Liver (tissue), 9 donors: ENCODE data around the gene STRADA. TPM values are rescaled to one million over a fixed set of nuclear protein-coding genes. Genes with fewer than 3 reads are reported as not detected.

ENCODE experiments used
- DNase-seq: peaks from one replicate; pipeline ENCODE4 v3.0.0-alpha.2; 2017; ENCODE audit warnings: low spot score
- H3K27ac ChIP-seq, 2 donors: one replicate each; pipeline ENCODE4 v1.7.0; 2013; ENCODE audit warnings: inconsistent platforms in 2 of 2, low read length in 2 of 2, control low read depth in 1 of 2, low read depth in 1 of 2, mild to moderate bottlenecking in 1 of 2
- H3K27me3 ChIP-seq, 4 donors: one replicate each; pipeline versions ENCODE4 v1.6.1 to v1.7.0; 2013; ENCODE audit warnings: low read length in 3 of 4, inconsistent platforms in 1 of 4, mild to moderate bottlenecking in 1 of 4, moderate library complexity in 1 of 4; ENCODE audit not compliant: control insufficient read depth in 4 of 4, insufficient read depth in 4 of 4
- H3K36me3 ChIP-seq, 4 donors: one replicate each; pipeline versions ENCODE4 v1.6.1 to v1.7.0; 2013; ENCODE audit warnings: low read length in 3 of 4, mild to moderate bottlenecking in 3 of 4, low read depth in 1 of 4, moderate library complexity in 1 of 4; ENCODE audit not compliant: control insufficient read depth in 4 of 4, insufficient read depth in 3 of 4
- H3K4me1 ChIP-seq, 4 donors: one replicate each; pipeline versions ENCODE4 v1.6.1 to v1.7.0; 2013; ENCODE audit warnings: low read length in 3 of 4, mild to moderate bottlenecking in 3 of 4, moderate library complexity in 1 of 4; ENCODE audit not compliant: control insufficient read depth in 4 of 4, insufficient read depth in 4 of 4
- H3K4me3 ChIP-seq, 3 donors: one replicate each; pipeline versions ENCODE4 v1.6.1 to v1.7.0; 2013; ENCODE audit warnings: low read length in 3 of 3, control low read depth in 1 of 3, low read depth in 1 of 3, mild to moderate bottlenecking in 1 of 3
- H3K9ac ChIP-seq, 2 donors: one replicate each; pipeline ENCODE4 v1.7.0; 2013; ENCODE audit warnings: low read length in 2 of 2, mild to moderate bottlenecking in 2 of 2, moderate library complexity in 2 of 2, control low read depth in 1 of 2, low read depth in 1 of 2
- H3K9me3 ChIP-seq, 4 donors: one replicate each; pipeline versions ENCODE4 v1.6.1 to v1.7.0; 2013; ENCODE audit warnings: low read length in 3 of 4; ENCODE audit not compliant: control insufficient read depth in 4 of 4
- CTCF ChIP-seq: fragments of 150-350 bp; IDR thresholded peaks from 2 replicates; pipeline ENCODE4 v1.5.1; 2017; ENCODE audit warnings: improper control_type of control experiment, low read depth, low read length; ENCODE audit not compliant: missing input control
- FOXA2 ChIP-seq: IDR thresholded peaks from 2 replicates; pipeline ENCODE4 v1.6.1; 2016; ENCODE audit warnings: antibody characterized with exemption
- GABPA ChIP-seq, 2 donors: IDR thresholded peaks in 1 of 2; conservative IDR thresholded peaks in 1 of 2; 2 replicates each; pipeline ENCODE4 v1.6.1; 2016; ENCODE audit warnings: antibody characterized with exemption in 2 of 2, mild to moderate bottlenecking in 1 of 2, moderate library complexity in 1 of 2
- HNF4A ChIP-seq, 2 donors: conservative IDR thresholded peaks; 2 replicates each; pipeline ENCODE4 v1.6.1; 2016; ENCODE audit warnings: antibody characterized with exemption in 2 of 2, mild to moderate bottlenecking in 2 of 2
- JUND ChIP-seq, 2 donors: IDR thresholded peaks; 2 replicates each; pipeline ENCODE4 v1.6.1; 2016; ENCODE audit warnings: antibody characterized with exemption in 2 of 2
- RXRA ChIP-seq, 2 donors: IDR thresholded peaks; 2 replicates each; pipeline ENCODE4 v1.6.1; 2017 to 2018; ENCODE audit warnings: antibody characterized with exemption in 2 of 2, mild to moderate bottlenecking in 1 of 2
- SP1 ChIP-seq: IDR thresholded peaks from 2 replicates; pipeline ENCODE4 v1.6.1; 2018; ENCODE audit warnings: antibody characterized with exemption, mild to moderate bottlenecking
- TAF1 ChIP-seq: conservative IDR thresholded peaks from 2 replicates; pipeline ENCODE4 v1.6.1; 2016; ENCODE audit warnings: antibody characterized with exemption, mild to moderate bottlenecking
- YY1 ChIP-seq: IDR thresholded peaks from 2 replicates; pipeline ENCODE4 v1.6.1; 2016; ENCODE audit warnings: antibody characterized with exemption, mild to moderate bottlenecking
- WGBS: extraction: QIAGEN DNeasy Blood & Tissue Kit; methylation state at CpG from one replicate; pipeline ENCODE4 v1.1.7; 2013; 5-methylcytosine and 5-hydroxymethylcytosine counted together
- polyA plus RNA-seq, 2 donors: library from polyadenylated mRNA; stranded (reverse) in 1 of 2; unstranded in 1 of 2; fragments of 200-250 nt in 1 of 2; fragments of >200 nt in 1 of 2; fragmentation: Nextera tagmentation in 1 of 2; extraction: Ambion mirVana in 1 of 2; gene quantifications; one replicate each; pipeline versions ENCODE4 v1.2.1 to v1.2.3, GENCODE V29; 2013 to 2015
- total RNA-seq, 2 donors: library from RNA; depleted of rRNA; stranded (reverse); fragments of >200 nt; gene quantifications; one replicate each; pipeline ENCODE4 v1.2.3, GENCODE V29; 2014
- TF ChIP-seq, protein P1 (sequence below): IDR thresholded peaks from 2 replicates; pipeline ENCODE4 v1.6.1; 2016; ENCODE audit warnings: antibody characterized with exemption
- TF ChIP-seq, protein P2 (sequence below): IDR thresholded peaks from 2 replicates; pipeline ENCODE4 v1.6.1; 2016; ENCODE audit warnings: antibody characterized with exemption
- TF ChIP-seq, protein P3 (sequence below): IDR thresholded peaks from 2 replicates; pipeline ENCODE4 v1.6.1; 2016; ENCODE audit warnings: antibody characterized with exemption
- TF ChIP-seq, protein P4 (sequence below): IDR thresholded peaks from 2 replicates; pipeline ENCODE4 v1.6.1; 2016; ENCODE audit warnings: antibody characterized with exemption, mild to moderate bottlenecking
- donor health status: healthy.
- donor health status: healthy.
- donor health status: healthy.
- donor health status: healthy.
- donor health status: healthy.

Gene STRADA
- total and polyA plus RNA-seq, 4 donors = 7.7 to 17.9 (median 8.2) TPM

- 85% methylated on average over 15 of the region's 15 CpGs for WGBS
- no peak for DNase-seq
- H3K27me3 ChIP-seq = no peaks in the 10 kb centered on the region
- no peak overlapping the region for H3K27ac ChIP-seq
- H3K36me3 ChIP-seq = peaks cover 18 to 40% (median 31%) of the 10 kb centered on the region in 4 donors
- H3K4me1 ChIP-seq = peaks cover 14 to 32% (median 19%) of the 10 kb centered on the region in 4 donors
- no peak for TF ChIP-seq FOXA2
- TF ChIP-seq RXRA (IDR thresholded peaks at IDR 0.05) = no peak
- TF ChIP-seq, protein P1, sequence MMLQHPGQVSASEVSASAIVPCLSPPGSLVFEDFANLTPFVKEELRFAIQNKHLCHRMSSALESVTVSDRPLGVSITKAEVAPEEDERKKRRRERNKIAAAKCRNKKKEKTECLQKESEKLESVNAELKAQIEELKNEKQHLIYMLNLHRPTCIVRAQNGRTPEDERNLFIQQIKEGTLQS = no peak
- TF ChIP-seq, protein P2, sequence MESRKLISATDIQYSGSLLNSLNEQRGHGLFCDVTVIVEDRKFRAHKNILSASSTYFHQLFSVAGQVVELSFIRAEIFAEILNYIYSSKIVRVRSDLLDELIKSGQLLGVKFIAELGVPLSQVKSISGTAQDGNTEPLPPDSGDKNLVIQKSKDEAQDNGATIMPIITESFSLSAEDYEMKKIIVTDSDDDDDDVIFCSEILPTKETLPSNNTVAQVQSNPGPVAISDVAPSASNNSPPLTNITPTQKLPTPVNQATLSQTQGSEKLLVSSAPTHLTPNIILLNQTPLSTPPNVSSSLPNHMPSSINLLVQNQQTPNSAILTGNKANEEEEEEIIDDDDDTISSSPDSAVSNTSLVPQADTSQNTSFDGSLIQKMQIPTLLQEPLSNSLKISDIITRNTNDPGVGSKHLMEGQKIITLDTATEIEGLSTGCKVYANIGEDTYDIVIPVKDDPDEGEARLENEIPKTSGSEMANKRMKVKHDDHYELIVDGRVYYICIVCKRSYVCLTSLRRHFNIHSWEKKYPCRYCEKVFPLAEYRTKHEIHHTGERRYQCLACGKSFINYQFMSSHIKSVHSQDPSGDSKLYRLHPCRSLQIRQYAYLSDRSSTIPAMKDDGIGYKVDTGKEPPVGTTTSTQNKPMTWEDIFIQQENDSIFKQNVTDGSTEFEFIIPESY = no peak
- TF ChIP-seq, protein P3, sequence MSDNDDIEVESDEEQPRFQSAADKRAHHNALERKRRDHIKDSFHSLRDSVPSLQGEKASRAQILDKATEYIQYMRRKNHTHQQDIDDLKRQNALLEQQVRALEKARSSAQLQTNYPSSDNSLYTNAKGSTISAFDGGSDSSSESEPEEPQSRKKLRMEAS = no peak
- no peak for TF ChIP-seq YY1
- TF ChIP-seq TAF1 = no peak
- TF ChIP-seq SP1 = no peak
- TF ChIP-seq JUND (IDR thresholded peaks at IDR 0.05) = no peak
- no peak for TF ChIP-seq HNF4A (conservative IDR thresholded peaks at IDR 0.05)
- TF ChIP-seq, protein P4, sequence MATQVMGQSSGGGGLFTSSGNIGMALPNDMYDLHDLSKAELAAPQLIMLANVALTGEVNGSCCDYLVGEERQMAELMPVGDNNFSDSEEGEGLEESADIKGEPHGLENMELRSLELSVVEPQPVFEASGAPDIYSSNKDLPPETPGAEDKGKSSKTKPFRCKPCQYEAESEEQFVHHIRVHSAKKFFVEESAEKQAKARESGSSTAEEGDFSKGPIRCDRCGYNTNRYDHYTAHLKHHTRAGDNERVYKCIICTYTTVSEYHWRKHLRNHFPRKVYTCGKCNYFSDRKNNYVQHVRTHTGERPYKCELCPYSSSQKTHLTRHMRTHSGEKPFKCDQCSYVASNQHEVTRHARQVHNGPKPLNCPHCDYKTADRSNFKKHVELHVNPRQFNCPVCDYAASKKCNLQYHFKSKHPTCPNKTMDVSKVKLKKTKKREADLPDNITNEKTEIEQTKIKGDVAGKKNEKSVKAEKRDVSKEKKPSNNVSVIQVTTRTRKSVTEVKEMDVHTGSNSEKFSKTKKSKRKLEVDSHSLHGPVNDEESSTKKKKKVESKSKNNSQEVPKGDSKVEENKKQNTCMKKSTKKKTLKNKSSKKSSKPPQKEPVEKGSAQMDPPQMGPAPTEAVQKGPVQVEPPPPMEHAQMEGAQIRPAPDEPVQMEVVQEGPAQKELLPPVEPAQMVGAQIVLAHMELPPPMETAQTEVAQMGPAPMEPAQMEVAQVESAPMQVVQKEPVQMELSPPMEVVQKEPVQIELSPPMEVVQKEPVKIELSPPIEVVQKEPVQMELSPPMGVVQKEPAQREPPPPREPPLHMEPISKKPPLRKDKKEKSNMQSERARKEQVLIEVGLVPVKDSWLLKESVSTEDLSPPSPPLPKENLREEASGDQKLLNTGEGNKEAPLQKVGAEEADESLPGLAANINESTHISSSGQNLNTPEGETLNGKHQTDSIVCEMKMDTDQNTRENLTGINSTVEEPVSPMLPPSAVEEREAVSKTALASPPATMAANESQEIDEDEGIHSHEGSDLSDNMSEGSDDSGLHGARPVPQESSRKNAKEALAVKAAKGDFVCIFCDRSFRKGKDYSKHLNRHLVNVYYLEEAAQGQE = no peak
- TF ChIP-seq GABPA (IDR thresholded peaks at IDR 0.05 in 1 of 2, conservative IDR thresholded peaks at IDR 0.05 in 1 of 2) = no peak
- TF ChIP-seq CTCF = no peak
- H3K4me3 ChIP-seq = no peak overlapping the region
- no peaks in the 10 kb centered on the region for H3K9me3 ChIP-seq
- no peak overlapping the region for H3K9ac ChIP-seq
Observed at GRCh38 chr17:63694950-63695773, 46.4 kb downstream of the STRADA start.
